HL-60 (cell line): ENCODE measurements around the gene TFAP2D.

Source experiments
- DNase-seq, 2 experiments: peaks; one replicate each; pipeline ENCODE4 v3.0.0-alpha.2; 2010 to 2020; ENCODE audit warnings: low read depth in 1 of 2, low spot score in 1 of 2
- H3K27ac ChIP-seq: fragments of 250-450 bp; sonication (Bioruptor Pico); replicated peaks from 2 replicates; pipeline ENCODE4 v1.5.1; 2020; ENCODE audit warnings: mild to moderate bottlenecking, moderate library complexity
- H3K27me3 ChIP-seq: fragments of 250-450 bp; sonication (Bioruptor Pico); 2 replicates; pipeline ENCODE4 v1.5.1; 2021; ENCODE audit warnings: mild to moderate bottlenecking, moderate library complexity; ENCODE audit not compliant: insufficient read depth, poor library complexity, severe bottlenecking
- H3K4me3 ChIP-seq: replicated peaks from 2 replicates; pipeline ENCODE4 v1.5.1; 2011; ENCODE audit warnings: mild to moderate bottlenecking, control low read depth, low read length; ENCODE audit not compliant: insufficient read depth
- CTCF ChIP-seq: IDR thresholded peaks from one replicate; pipeline ENCODE4 v1.5.1; 2011; ENCODE audit warnings: low read length, control low read depth, inconsistent platforms; ENCODE audit not compliant: insufficient read depth
- GABPA ChIP-seq: IDR thresholded peaks from 2 replicates; pipeline ENCODE4 v1.6.1; 2012; ENCODE audit warnings: low read depth
- POLR2AphosphoS5 ChIP-seq: IDR thresholded peaks from 2 replicates; pipeline ENCODE4 v1.6.1; 2012; ENCODE audit warnings: low read depth
- REST ChIP-seq: IDR thresholded peaks from 2 replicates; pipeline ENCODE4 v1.6.1; 2012; ENCODE audit warnings: low read depth; ENCODE audit not compliant: insufficient replicate concordance
- SPI1 ChIP-seq: IDR thresholded peaks from 2 replicates; pipeline ENCODE4 v1.6.1; 2012; ENCODE audit warnings: low read depth, mild to moderate bottlenecking, borderline replicate concordance

The TFAP2D gene

GRCh38 chr6:50819904-50820868, 106.9 kb downstream of the TFAP2D start:
- Histone ChIP-seq H3K27ac (no peak overlapping the region), H3K27me3 (peaks cover 67% of the 10 kb centered on the region), H3K4me3 (no peak overlapping the region)
- no peak for TF ChIP-seq GABPA
- TF ChIP-seq SPI1 = no peak
- no peak for TF ChIP-seq CTCF
- no peak for TF ChIP-seq POLR2AphosphoS5
- no peak for TF ChIP-seq REST
- DNase-seq = no peak

- H3K27me3 ChIP-seq = peaks cover 70% of the 10 kb centered on the region
- H3K4me3 ChIP-seq = no peak overlapping the region
- no peak for DNase-seq
- TF ChIP-seq CTCF (no peak), SPI1 (no peak), GABPA (no peak), POLR2AphosphoS5 (no peak), REST (no peak)
- H3K27ac ChIP-seq = no peak overlapping the region
These were observed 107.5 kb downstream of the TFAP2D start for GRCh38 chr6:50820869-50821264.

GRCh38 chr6:50821441-50822077, 108.2 kb downstream of the TFAP2D start:
- TF ChIP-seq POLR2AphosphoS5 (no peak), SPI1 (no peak), GABPA (no peak), REST (no peak), CTCF (no peak)

More at GRCh38 chr6:50821441-50822077, 108.2 kb downstream of the TFAP2D start:
- Histone ChIP-seq H3K27me3 (peaks cover 73% of the 10 kb centered on the region), H3K4me3 (no peak overlapping the region), H3K27ac (no peak overlapping the region)
- DNase-seq = no peak
